K562 (cell line): ENCODE measurements around the gene INPP4B. TPM values are rescaled to one million over a fixed set of nuclear protein-coding genes. Genes with fewer than 3 reads are reported as not detected.

Source experiments
- CREM ChIP-seq: IDR thresholded peaks from 2 replicates; pipeline ENCODE4 v1.6.1; 2014; ENCODE audit warnings: antibody characterized with exemption, low read depth
- ELK3 ChIP-seq: fragments of 450-650 bp; formaldehyde crosslinking; IDR thresholded peaks from 2 replicates; pipeline ENCODE4 v1.4.0; 2020; ENCODE audit warnings: mild to moderate bottlenecking
- NKRF ChIP-seq: fragments of 450-650 bp; IDR thresholded peaks from 2 replicates; pipeline ENCODE4 v1.6.1; 2016; ENCODE audit warnings: borderline replicate concordance
- UBTF ChIP-seq, 2 experiments: IDR thresholded peaks; 2 replicates each; pipeline ENCODE4 v1.6.1; 2012; ENCODE audit warnings: improper control_type of control experiment in 2 of 2, low read depth in 2 of 2, low read length in 2 of 2, borderline replicate concordance in 1 of 2
- USF2 ChIP-seq: sonication (generic); formaldehyde crosslinking; IDR thresholded peaks from 2 replicates; pipeline ENCODE4 v1.5.0; 2020; ENCODE audit warnings: missing genetic modification reagents
- ZFP1 ChIP-seq: fragments of 450-650 bp; formaldehyde crosslinking; IDR thresholded peaks from 2 replicates; pipeline ENCODE4 v1.4.0; 2020; ENCODE audit warnings: mild to moderate bottlenecking, mixed read lengths
- ZNF224 ChIP-seq: sonication (generic); formaldehyde crosslinking; IDR thresholded peaks from 2 replicates; pipeline ENCODE4 v1.8.0; 2022; ENCODE audit warnings: mild to moderate bottlenecking, missing genetic modification reagents
- ZNF316 ChIP-seq: fragments of 450-650 bp; IDR thresholded peaks from 2 replicates; pipeline ENCODE4 v1.6.1; 2016
- ZNF407 ChIP-seq: fragments of 450-650 bp; IDR thresholded peaks from 2 replicates; pipeline ENCODE4 v1.6.1; 2016; ENCODE audit warnings: low read depth
- ZNF740 ChIP-seq, 3 experiments: fragments of 200-800 bp in 1 of 3; sonication (Bioruptor generic) in 1 of 3; sonication (generic) in 1 of 3; formaldehyde crosslinking in 1 of 3; IDR thresholded peaks; 2 replicates each; pipeline versions ENCODE4 v1.6.1 to v1.8.0; 2016 to 2022; ENCODE audit warnings: mild to moderate bottlenecking in 2 of 3, missing compliant biosample characterization in 2 of 3, missing genetic modification characterization in 2 of 3, missing genetic modification reagents in 1 of 3
- polyA plus RNA-seq, 8 experiments: library from polyadenylated mRNA; depleted of rRNA in 4 of 8; stranded (reverse) in 5 of 8; unstranded in 3 of 8; fragments of >200 nt; fragmentation: Nextera tagmentation in 2 of 8; fragmentation: Illumina TruSeq in 1 of 8; extraction: Ambion mirVana in 2 of 8; extraction: Trizol in 1 of 8; gene quantifications; 2 replicates each; pipeline versions ENCODE4 v1.2.1 to v1.2.3, GENCODE V29; 2011 to 2014; ENCODE audit warnings: inconsistent platforms in 1 of 8, missing spikeins in 1 of 8
- total RNA-seq, 7 experiments: library from RNA; depleted of rRNA in 6 of 7; stranded (reverse); fragments of >200 nt in 6 of 7; fragmentation: Illumina TruSeq in 2 of 7; extraction: Trizol in 2 of 7; gene quantifications; 2 replicates each; pipeline versions ENCODE4 v1.2.1 to v1.2.3, GENCODE V29; 2011 to 2021; ENCODE audit warnings: low replicate concordance in 1 of 7

The INPP4B gene
- total and polyA plus RNA-seq, 9 of the 15 experiments (the other 6 are each of a cell fraction or from before 2014, with no cell fraction given): 0.04 to 0.11 TPM; not detected in 7

- TF ChIP-seq ZNF407 (no peak), NKRF (no peak), ZFP1 (CRISPR knock-in tag) (no peak), ELK3 (no peak), CREM (no peak), UBTF (IDR thresholded peaks at IDR 0.05; ENCODE audit: borderline replicate concordance in 1 of 2, low read depth in 2 of 2, low read length in 2 of 2) (no peak), ZNF224 (no peak), ZNF316 (no peak), ZNF740 (CRISPR knock-in tag; IDR thresholded peaks at IDR 0.05) (no peak), ZNF740 (tag; IDR thresholded peaks at IDR 0.05) (no peak), USF2 (CRISPR knock-in tag) (no peak)
Observed at GRCh38 chr4:142572071-142572470, 274.0 kb downstream of the INPP4B start (continued).
